IPS DF 4.7 (cell line): ENCODE data around the gene FLT1.

Experiments used
- DNase-seq: peaks from one replicate; pipeline ENCODE4 v3.0.0-alpha.2; 2013; ENCODE audit warnings: low spot score; ENCODE audit errors: extremely low read depth

Gene FLT1

DNA sequence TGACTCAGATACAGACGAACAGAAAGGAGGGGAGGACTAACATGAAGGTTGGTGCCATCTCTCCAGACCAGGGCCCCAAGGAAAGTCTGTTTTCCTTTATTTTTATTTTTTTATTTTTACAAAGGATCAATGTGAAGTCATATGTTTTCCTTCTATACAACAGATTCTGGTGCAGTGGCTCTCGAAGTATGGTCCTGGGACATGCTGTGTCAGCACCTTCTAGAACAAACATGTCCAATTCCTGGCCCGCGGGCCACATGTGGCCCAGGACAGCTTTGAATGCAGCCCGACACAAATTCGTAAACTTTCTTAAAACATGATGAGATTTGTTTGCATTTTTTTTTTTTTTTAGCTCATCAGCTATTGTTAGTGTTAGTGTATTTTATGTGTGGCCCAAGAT is 174.7 kb downstream of the FLT1 start:
- no peak for DNase-seq

GRCh38 chr13:28319528-28319927 is 175.4 kb downstream of the FLT1 start:
- no peak for DNase-seq

GRCh38 chr13:28318496-28318895 is 176.4 kb downstream of the FLT1 start:
- DNase-seq: no peak

GRCh38 chr13:28316836-28317235 is 178.1 kb downstream of the FLT1 start:
- no peak for DNase-seq

GRCh38 chr13:28316129-28316528 is 178.8 kb downstream of the FLT1 start:
- DNase-seq: no peak

DNA sequence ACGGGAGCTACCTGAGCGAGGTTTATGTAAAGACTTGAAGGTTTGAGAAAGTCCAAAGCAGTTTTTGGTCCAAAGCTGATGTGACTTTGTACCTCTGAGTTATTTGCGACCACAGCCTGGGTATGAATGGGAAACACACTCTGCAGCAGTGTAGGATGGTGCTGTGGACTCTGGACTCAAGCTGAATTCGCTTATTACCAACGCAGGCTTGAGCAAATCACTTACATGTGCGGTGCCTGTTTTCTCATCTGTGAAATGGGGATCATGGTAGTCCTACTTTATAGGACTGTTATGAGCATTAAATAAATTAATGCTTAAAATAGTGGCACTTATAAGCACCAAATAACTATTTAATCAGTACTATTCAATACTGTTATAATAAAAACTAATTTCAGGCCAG is 180.0 kb downstream of the FLT1 start:
- DNase-seq: no peak

DNA sequence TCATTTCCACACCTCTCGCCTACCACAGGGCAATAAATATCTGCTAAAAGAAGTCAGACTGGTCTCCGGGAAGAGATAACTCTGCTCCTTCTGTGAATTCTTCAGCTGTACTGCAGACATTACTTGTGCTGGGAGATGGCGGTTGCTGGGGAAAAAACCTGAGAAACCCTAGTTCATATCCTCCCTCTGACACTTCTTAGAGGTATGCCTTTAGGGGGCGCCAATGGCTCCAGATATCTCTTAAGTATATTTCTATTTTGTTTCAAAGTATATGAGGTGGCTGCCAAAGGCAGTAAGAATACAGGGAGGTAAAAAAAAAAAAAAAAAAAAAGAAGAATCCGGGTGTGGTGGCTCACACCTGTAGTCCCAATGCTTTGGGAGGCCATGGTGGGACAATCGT is 181.3 kb downstream of the FLT1 start:
- DNase-seq: no peak

GRCh38 chr13:28306325-28306724 is 188.6 kb downstream of the FLT1 start:
- no peak for DNase-seq

DNA sequence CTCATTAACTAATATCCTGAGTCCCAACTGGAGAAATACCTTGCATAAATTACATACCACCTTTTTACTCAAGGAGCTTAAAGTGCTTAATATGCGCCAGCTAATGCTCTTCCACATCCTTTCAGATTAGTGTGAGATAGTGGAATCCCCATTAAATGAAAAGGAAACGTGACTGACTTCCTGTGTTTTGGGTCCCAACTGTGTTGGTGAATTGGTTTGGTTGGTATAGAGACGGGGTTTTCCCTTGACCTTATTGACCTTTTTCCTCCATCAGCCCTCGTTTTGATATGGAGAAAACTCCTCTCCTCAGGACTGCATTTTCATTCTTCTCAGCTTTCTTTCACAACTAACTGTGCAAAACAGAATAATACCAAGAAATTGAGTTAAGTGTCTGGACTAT is 193.1 kb downstream of the FLT1 start:
- DNase-seq: no peak

DNA sequence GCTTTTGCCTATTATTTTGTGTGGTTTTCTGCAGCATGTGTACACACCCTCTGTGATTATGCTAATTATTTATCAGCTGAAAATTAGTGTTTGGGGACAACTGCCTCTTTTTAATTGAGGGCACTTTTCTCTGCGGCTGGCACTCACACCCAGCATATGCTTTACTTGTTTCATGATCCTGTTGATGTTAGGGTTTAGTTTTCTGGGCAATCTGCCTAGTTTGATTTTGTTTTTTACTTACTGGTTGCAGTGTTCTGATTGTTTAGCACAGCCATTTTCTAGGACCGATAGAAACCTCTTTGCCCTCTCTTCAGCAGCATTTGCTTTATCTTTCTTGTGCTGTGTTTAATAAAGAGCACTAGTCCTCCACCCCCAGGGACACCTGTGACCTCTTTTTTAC is 195.0 kb downstream of the FLT1 start:
- no peak for DNase-seq

DNA sequence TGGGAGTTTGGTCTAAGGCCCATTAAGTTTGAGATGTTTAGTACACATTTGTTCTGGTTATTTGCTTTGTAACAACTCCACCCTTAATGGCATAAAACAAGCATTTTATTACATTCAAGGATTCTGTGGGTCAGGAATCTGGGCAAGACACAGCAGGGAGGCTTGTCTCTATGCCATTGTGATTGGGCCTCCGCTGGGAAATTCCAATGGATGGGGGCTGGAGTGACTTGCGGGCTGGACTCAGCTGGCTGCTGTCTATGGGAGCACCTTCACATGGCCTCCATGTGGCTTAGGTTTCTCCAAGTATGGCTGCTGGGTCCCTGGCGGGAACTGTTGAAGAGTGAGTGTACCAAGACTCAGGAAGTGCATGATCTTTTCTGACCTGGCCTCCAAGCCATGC is 197.6 kb downstream of the FLT1 start:
- DNase-seq: no peak

DNA sequence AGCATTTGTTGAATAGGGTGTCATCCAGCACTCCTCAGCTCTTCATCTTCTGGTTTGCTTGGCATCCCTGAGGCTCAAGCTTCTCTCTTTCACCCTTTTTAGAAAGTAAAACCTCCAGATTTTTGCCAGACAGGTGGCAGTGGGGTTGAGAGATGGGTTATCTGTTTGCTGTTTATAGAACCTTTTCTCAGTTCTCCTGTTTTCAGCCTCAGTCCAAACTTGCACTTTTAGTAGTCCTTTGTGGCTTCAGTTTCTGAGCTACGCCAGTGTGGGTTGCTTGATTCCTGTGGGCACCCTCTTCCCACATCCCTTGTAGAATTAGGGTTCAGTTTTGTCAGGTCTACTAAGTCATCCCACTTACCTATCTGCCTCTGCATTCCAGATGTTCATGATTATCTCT is 208.7 kb downstream of the FLT1 start:
- DNase-seq: no peak

GRCh38 chr13:28283600-28283999 is 211.3 kb downstream of the FLT1 start:
- DNase-seq: no peak

- DNase-seq: no peak
Measured at GRCh38 chr13:28282451-28282850, 212.5 kb downstream of the FLT1 start.

DNA sequence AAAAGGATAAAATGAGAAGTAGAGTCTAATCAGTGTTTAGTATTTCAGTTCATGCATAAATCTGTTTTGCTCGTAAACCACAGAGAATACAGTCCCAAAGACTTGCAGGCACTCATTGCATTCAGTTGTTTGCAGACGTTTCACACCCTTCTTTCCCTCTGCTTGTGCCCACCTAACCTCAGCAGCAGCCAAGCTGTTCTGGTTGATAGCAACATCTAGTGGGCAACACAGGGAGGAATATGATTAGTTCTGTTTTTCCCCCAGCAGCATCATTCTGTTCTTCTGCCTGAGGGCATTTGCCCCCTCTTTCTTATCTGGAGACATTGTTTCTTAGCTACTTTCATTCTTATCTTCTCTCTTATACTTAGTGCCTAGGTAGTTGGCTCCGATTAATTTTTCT is 221.0 kb downstream of the FLT1 start:
- DNase-seq: no peak

DNA sequence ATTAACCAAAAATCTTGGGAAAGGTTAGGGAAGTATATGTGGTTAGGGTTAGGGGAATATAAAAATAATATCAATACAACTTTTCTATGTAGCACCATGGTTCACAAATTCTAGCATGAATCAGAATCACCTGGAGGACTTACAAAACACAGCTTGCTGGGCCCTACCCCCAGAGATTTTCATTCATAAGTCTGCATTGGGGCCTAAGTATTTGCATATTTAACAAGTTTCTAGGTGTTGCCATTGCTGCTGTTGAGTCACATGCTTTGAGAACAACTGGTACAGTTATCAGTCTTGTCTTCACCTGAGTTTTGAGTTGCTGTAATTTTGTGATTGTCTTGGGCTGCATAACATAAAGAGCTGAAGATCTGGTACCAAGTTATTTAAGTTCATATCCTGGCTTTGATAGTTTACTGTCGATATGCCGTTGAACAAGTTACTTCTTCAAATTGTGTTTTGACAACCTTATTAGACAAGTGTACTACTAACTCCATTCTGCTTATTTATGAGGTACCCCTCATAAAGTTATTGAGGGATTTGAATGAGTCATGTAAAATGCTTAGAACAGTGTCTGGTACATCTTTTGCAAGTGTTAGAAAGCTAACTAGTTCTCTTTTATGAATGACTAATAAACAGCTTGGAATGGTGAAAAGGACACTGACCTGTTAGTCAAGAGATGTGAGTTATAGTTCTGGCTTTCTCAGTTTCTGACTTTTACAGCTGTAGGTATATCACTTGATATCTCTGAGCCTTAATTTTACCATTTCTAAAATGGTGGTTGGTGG is 223.7 kb downstream of the FLT1 start:
- no peak for DNase-seq

DNA sequence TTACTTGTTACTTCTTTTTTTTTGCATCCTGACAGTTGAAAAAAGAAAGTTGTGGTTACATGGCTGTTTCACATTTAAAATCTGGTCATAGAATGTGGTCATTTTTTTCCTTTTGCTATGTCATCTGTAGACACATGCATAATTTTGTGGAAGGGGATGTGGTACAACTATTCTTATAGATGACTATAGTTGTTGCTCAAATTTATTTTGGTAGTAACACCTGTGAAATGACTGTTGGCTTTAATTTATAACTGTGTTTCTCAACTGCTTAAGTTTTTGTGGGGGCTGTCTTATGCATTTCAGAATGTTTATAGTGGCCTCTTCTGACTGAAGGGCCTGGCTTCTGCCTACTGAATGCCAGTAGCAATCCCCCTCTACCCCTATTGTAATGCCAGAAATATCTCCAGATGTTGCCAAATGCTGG is 226.1 kb downstream of the FLT1 start:
- no peak for DNase-seq

GRCh38 chr13:28267497-28267896 is 227.4 kb downstream of the FLT1 start:
- DNase-seq: no peak

- DNase-seq: no peak
Measured at GRCh38 chr13:28258417-28258816, 236.5 kb downstream of the FLT1 start.

DNA sequence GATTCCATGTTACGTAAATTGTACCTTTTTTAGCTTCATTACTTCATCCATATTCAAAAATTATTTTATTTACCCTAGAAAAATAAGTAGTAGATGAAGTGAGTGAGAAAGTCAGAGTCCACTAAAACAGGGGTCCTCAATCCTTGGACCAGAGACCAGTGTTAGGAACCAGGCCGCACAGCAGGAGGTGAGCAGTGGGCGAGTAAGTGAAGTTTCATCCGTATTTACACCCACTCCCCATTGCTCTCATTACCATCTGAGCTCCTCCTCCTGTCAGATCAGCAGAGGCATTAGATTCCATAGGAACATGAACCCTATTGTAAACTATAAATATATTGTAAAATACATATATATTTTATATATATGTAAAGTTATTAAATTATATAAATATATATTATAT is 237.6 kb downstream of the FLT1 start:
- no peak for DNase-seq

GRCh38 chr13:28252547-28252946 is 242.4 kb downstream of the FLT1 start:
- no peak for DNase-seq

DNA sequence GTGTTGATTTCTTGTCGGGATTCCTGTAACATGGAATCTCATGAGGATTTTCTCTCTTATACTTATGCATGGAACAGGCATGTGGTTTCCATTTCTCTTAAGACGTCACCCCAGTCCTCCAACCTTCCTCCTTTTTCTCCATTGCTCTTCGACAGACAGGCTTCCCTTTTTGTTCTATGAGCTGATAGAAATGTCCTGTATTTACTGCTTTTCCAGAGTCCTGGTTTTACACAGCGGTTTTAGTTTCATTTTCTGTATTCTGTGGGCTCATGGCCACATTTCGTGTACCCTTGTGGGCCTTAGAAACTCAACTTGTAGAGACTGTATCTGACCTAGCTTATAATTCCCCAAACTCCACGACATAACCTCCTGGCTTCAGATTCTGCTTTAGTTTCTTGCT is 243.5 kb downstream of the FLT1 start:
- no peak for DNase-seq

- no peak for DNase-seq
Measured at GRCh38 chr13:28250542-28250941, 244.4 kb downstream of the FLT1 start.
